Keratinocyte (primary cell): ENCODE measurements around the gene ANKRD61. TPM values are rescaled to one million over a fixed set of nuclear protein-coding genes. Genes with fewer than 3 reads are reported as not detected.

ENCODE experiments used
- DNase-seq: peaks from one replicate; pipeline ENCODE4 v3.0.0-alpha.2; 2011; ENCODE audit warnings: low read depth, missing footprints, low spot score
- FAIRE-seq: peaks from 2 replicates; lab custom pipeline; 2011; peaks lifted over from hg19 to GRCh38; lab: Jason Lieb, UNC
- H2AFZ ChIP-seq: 2 replicates; pipeline ENCODE4 v1.6.0; 2012; ENCODE audit warnings: low read length, control low read depth, inconsistent platforms; ENCODE audit not compliant: control insufficient read depth
- H3K27ac ChIP-seq: 2 replicates; pipeline ENCODE4 v1.5.1; 2011; ENCODE audit warnings: low read length; ENCODE audit not compliant: control insufficient read depth, insufficient read depth
- H3K27me3 ChIP-seq: 3 replicates; pipeline ENCODE4 v1.6.0; 2011; ENCODE audit warnings: low read length; ENCODE audit not compliant: control insufficient read depth, insufficient read depth; ENCODE audit errors: extremely low read depth
- H3K36me3 ChIP-seq, 2 experiments: 2 replicates in 1 of 2; 3 replicates in 1 of 2; pipeline ENCODE4 v1.5.1; 2011; ENCODE audit warnings: low read length in 2 of 2, mild to moderate bottlenecking in 1 of 2; ENCODE audit not compliant: control insufficient read depth in 2 of 2, insufficient read depth in 2 of 2; ENCODE audit errors: extremely low read depth in 1 of 2
- H3K4me1 ChIP-seq: 3 replicates; pipeline ENCODE4 v1.5.1; 2011; ENCODE audit warnings: low read length; ENCODE audit not compliant: control insufficient read depth, insufficient read depth; ENCODE audit errors: extremely low read depth
- H3K4me2 ChIP-seq: 3 replicates; pipeline ENCODE4 v1.6.0; 2011; ENCODE audit warnings: low read depth, low read length; ENCODE audit not compliant: control insufficient read depth, insufficient read depth; ENCODE audit errors: extremely low read depth
- H3K4me3 ChIP-seq, 3 experiments: fragments of 200-600 bp in 1 of 3; sonication (generic) in 1 of 3; 2 replicates in 2 of 3; 3 replicates in 1 of 3; pipeline ENCODE4 v1.5.1; 2011 to 2016; ENCODE audit warnings: low read length in 3 of 3, mild to moderate bottlenecking in 3 of 3, control low read depth in 2 of 3, inconsistent platforms in 1 of 3, low read depth in 1 of 3, mixed read lengths in 1 of 3, mixed run types in 1 of 3, moderate library complexity in 1 of 3; ENCODE audit not compliant: control insufficient read depth in 2 of 3, insufficient read depth in 2 of 3; ENCODE audit errors: extremely low read depth in 1 of 3
- H3K79me2 ChIP-seq: 2 replicates; pipeline ENCODE4 v1.6.0; 2012; ENCODE audit warnings: low read length; ENCODE audit not compliant: control insufficient read depth, insufficient read depth
- H3K9ac ChIP-seq: 3 replicates; pipeline ENCODE4 v1.6.0; 2011; ENCODE audit warnings: low read length; ENCODE audit not compliant: control insufficient read depth, insufficient read depth; ENCODE audit errors: extremely low read depth
- H3K9me1 ChIP-seq: 3 replicates; pipeline ENCODE4 v1.6.0; 2011; ENCODE audit warnings: low read length; ENCODE audit not compliant: control insufficient read depth, insufficient read depth; ENCODE audit errors: extremely low read depth
- H3K9me3 ChIP-seq: 2 replicates; pipeline ENCODE4 v1.5.1; 2012; ENCODE audit warnings: low read depth, low read length; ENCODE audit not compliant: control insufficient read depth
- H4K20me1 ChIP-seq: 3 replicates; pipeline ENCODE4 v1.6.0; 2011; ENCODE audit warnings: low read length; ENCODE audit not compliant: control insufficient read depth, insufficient read depth; ENCODE audit errors: extremely low read depth
- EZH2 ChIP-seq: IDR thresholded peaks from one replicate; pipeline ENCODE4 v1.6.1; 2012; ENCODE audit warnings: inconsistent platforms, mild to moderate bottlenecking, low read length, moderate library complexity
- dilution Hi-C: fragments of 300-500 bp; cut with MboI; formaldehyde crosslinking; loops from one replicate; pipeline ENCODE4 v1.7.0; 2020; ENCODE audit warnings: low sequenced_read_pairs; ENCODE audit not compliant: extremely low pct_ligation_motif_present
- polyA plus RNA-seq, 5 experiments: library from polyadenylated mRNA; depleted of rRNA in 3 of 5; stranded (reverse) in 3 of 5; stranded (forward) in 1 of 5; unstranded in 1 of 5; fragments of >200 nt; gene quantifications; 1 replicate in 1 of 5; 2 replicates in 3 of 5; 3 replicates in 1 of 5; pipeline versions ENCODE4 v1.2.1 to v1.2.3, GENCODE V29; 2011 to 2012; ENCODE audit warnings: missing spikeins in 2 of 5, low read depth in 1 of 5, low replicate concordance in 1 of 5
- TF ChIP-seq, protein P1 (sequence below), 3 experiments: IDR thresholded peaks in 1 of 3; conservative IDR thresholded peaks in 1 of 3; optimal IDR thresholded peaks in 1 of 3; 2 replicates in 2 of 3; 3 replicates in 1 of 3; pipeline versions ENCODE3 to v1.5.1; 2011; ENCODE audit warnings: low read length in 3 of 3, mild to moderate bottlenecking in 3 of 3, moderate library complexity in 2 of 3, control low read depth in 1 of 3, inconsistent platforms in 1 of 3; ENCODE audit not compliant: insufficient read depth in 2 of 3; ENCODE audit errors: extremely low read depth in 1 of 3

The ANKRD61 gene
- polyA plus RNA-seq, 1 donor (not counting 4 experiments of a cell fraction or from before 2014, with no cell fraction given): 0.22 TPM

DNA sequence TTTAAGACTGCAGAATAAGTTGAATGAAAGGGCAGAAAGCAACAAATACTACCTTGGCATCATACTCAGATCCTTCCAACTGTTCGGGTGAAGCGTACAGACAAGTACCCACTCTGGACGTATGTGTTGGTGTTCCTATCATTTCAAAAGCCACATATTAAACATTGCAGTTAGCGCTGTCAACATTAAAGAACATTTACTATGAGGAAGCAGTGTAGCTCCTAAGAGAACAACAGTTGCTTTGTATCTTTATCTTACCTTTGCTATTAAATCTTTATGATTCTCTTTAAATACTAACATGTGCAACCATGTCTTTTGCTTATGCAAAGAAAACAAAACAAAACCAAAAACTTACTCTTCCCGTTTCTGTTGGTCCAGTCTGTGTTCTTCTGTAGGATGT lies 2.6 kb upstream of the ANKRD61 start:
- H3K4me1 ChIP-seq: no peaks in the 10 kb centered on the region
- H3K79me2 ChIP-seq: peaks cover 2% of the 10 kb centered on the region
- no peaks in the 10 kb centered on the region for H4K20me1 ChIP-seq
- H3K27me3 ChIP-seq: no peaks in the 10 kb centered on the region
- dilution Hi-C loops: no loop called here
- no peak overlapping the region for H2AFZ ChIP-seq
- H3K9me1 ChIP-seq: no peaks in the 10 kb centered on the region
- no peak for TF ChIP-seq EZH2
- TF ChIP-seq, protein P1, sequence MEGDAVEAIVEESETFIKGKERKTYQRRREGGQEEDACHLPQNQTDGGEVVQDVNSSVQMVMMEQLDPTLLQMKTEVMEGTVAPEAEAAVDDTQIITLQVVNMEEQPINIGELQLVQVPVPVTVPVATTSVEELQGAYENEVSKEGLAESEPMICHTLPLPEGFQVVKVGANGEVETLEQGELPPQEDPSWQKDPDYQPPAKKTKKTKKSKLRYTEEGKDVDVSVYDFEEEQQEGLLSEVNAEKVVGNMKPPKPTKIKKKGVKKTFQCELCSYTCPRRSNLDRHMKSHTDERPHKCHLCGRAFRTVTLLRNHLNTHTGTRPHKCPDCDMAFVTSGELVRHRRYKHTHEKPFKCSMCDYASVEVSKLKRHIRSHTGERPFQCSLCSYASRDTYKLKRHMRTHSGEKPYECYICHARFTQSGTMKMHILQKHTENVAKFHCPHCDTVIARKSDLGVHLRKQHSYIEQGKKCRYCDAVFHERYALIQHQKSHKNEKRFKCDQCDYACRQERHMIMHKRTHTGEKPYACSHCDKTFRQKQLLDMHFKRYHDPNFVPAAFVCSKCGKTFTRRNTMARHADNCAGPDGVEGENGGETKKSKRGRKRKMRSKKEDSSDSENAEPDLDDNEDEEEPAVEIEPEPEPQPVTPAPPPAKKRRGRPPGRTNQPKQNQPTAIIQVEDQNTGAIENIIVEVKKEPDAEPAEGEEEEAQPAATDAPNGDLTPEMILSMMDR (optimal IDR thresholded peaks at IDR 0.05 in 1 of 3, IDR thresholded peaks at IDR 0.05 in 1 of 3, conservative IDR thresholded peaks at IDR 0.05 in 1 of 3; ENCODE audit: extremely low read depth in 1 of 3, insufficient read depth in 2 of 3, low read length in 3 of 3): no peak
- no peak overlapping the region for H3K4me2 ChIP-seq
- no peak overlapping the region for H3K4me3 ChIP-seq
- H3K36me3 ChIP-seq: peaks cover 17 to 36% of the 10 kb centered on the region in 2 experiments
- H3K9ac ChIP-seq: no peak overlapping the region
- no peaks in the 10 kb centered on the region for H3K9me3 ChIP-seq
- H3K27ac ChIP-seq: no peak overlapping the region
- FAIRE-seq (no peak), DNase-seq (no peak)

DNA sequence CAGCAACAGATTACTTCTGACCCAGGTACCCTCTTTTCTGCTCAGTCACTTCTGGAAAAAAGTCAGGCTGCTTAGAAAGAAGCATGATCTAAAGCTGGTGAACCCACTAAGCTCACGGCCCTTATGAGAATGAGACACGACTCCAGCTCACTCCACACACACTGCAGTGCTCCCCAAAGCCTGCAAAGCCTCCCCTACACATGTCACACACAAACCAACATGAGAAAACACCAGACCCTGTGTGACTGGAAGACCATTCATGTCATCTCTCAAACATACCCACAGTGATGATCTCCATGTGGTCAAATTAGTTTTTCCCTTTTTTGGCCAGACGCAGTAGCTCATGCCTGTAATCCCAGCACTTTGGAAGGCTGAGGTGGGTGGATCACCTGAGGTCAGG lies 391 bp downstream of the ANKRD61 start:
- Histone ChIP-seq H3K4me1 (no peaks in the 10 kb centered on the region), H3K9ac (no peak overlapping the region), H3K27ac (no peak overlapping the region), H4K20me1 (no peaks in the 10 kb centered on the region), H3K79me2 (peaks cover 2% of the 10 kb centered on the region), H3K9me3 (no peaks in the 10 kb centered on the region), H2AFZ (no peak overlapping the region), H3K4me2 (no peak overlapping the region), H3K9me1 (no peaks in the 10 kb centered on the region), H3K4me3 (no peak overlapping the region), H3K36me3 (peaks cover 21 to 31% of the 10 kb centered on the region in 2 experiments), H3K27me3 (no peaks in the 10 kb centered on the region)
- DNase-seq (no peak), FAIRE-seq (no peak)
- TF ChIP-seq EZH2: no peak
- TF ChIP-seq, protein P1 (optimal IDR thresholded peaks at IDR 0.05 in 1 of 3, IDR thresholded peaks at IDR 0.05 in 1 of 3, conservative IDR thresholded peaks at IDR 0.05 in 1 of 3; ENCODE audit: extremely low read depth in 1 of 3, insufficient read depth in 2 of 3, low read length in 3 of 3): no peak
- dilution Hi-C loops: no loop called here
